Testis (tissue), 2 donors: ENCODE data around the gene EMC8.

Experiments used
- POLR2A ChIP-seq: fragments of 450-650 bp; IDR thresholded peaks from one replicate; pipeline ENCODE4 v1.6.1; 2017; ENCODE audit warnings: antibody characterized with exemption, mild to moderate bottlenecking, moderate library complexity
- TF ChIP-seq, protein P1 (sequence below), 3 experiments: fragments of 450-650 bp in 2 of 3; fragments of 200-600 bp in 1 of 3; sonication (generic) in 1 of 3; IDR thresholded peaks; one replicate each; pipeline ENCODE4 v1.5.1; 2016 to 2019; ENCODE audit warnings: antibody characterized with exemption in 3 of 3, mild to moderate bottlenecking in 2 of 3, moderate library complexity in 1 of 3

DNA sequence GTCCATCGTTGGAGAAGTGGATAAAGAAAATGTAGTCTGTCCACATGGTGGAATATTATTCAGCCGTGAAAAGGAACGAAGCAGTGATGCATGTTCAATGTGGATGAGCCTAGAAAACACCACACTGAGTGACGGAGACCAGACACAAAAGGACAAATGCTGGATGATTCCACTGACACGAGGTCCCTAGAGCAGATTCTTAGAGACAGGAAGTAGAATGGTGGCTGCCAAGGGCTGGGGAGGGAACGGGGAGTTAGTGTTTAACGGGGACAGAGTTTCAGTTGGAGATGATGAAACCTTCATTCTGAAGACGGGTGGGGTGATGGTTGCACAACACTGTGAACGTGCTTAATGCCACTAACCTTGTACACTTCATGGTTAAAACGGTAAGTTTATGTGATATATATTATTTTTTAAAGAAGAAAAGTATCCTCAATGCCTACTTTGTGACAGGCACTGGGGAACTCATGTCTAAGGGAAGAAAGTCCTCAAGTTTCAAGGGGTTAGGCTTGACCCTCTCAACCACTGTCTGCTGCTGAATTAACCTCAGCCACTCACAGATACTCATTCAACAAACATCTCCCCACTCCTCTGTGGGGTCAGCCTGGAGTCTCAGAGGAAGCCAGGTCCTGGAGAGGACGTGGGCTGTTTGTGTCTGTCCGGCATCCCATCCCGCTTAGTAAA, 66.0 kb downstream of the EMC8 start:
- TF ChIP-seq, protein P1, sequence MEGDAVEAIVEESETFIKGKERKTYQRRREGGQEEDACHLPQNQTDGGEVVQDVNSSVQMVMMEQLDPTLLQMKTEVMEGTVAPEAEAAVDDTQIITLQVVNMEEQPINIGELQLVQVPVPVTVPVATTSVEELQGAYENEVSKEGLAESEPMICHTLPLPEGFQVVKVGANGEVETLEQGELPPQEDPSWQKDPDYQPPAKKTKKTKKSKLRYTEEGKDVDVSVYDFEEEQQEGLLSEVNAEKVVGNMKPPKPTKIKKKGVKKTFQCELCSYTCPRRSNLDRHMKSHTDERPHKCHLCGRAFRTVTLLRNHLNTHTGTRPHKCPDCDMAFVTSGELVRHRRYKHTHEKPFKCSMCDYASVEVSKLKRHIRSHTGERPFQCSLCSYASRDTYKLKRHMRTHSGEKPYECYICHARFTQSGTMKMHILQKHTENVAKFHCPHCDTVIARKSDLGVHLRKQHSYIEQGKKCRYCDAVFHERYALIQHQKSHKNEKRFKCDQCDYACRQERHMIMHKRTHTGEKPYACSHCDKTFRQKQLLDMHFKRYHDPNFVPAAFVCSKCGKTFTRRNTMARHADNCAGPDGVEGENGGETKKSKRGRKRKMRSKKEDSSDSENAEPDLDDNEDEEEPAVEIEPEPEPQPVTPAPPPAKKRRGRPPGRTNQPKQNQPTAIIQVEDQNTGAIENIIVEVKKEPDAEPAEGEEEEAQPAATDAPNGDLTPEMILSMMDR (IDR thresholded peaks at IDR 0.05): no peak
- TF ChIP-seq POLR2A: no peak
